ENCODE data around the gene ZNRF1. TPM values are rescaled to one million over a fixed set of nuclear protein-coding genes. Genes with fewer than 3 reads are reported as not detected.

ZNRF1 gene
- total RNA-seq, 1 experiment from 2014 or later, result 55.1 TPM

- no TSS peak for BruUV-seq (replicated peaks)
- Histone ChIP-seq H3K4me3 (ENCODE audit: low read depth, low read length, poor library complexity, severe bottlenecking) (no peak overlapping the region), H3K27me3 (replicated peaks; ENCODE audit: insufficient read depth, low read depth, low read length, poor library complexity) (no peaks in the 10 kb centered on the region), H3K27ac (ENCODE audit: low read depth, low read length, poor library complexity, severe bottlenecking) (no peak overlapping the region), H3K9me3 (ENCODE audit: low read depth, low read length, poor library complexity, severe bottlenecking) (no peaks in the 10 kb centered on the region), H3K36me3 (ENCODE audit: insufficient read depth, low read length, poor library complexity, severe bottlenecking) (no peaks in the 10 kb centered on the region), H3K4me1 (ENCODE audit: insufficient read depth, low read length, poor library complexity, severe bottlenecking) (peaks cover 5% of the 10 kb centered on the region)
- intact Hi-C loops (cut with micrococcal nuclease; ENCODE audit: unreplicated experiment), result no loop called here
- DNase-seq (ENCODE audit: low spot score), result no peak
- no peak for TF ChIP-seq CTCF (conservative IDR thresholded peaks at IDR 0.05; ENCODE audit: low read depth, low read length)
- TF ChIP-seq EZH2 (IDR thresholded peaks at IDR 0.05; ENCODE audit: borderline replicate concordance, low read depth, low read length, poor library complexity, severe bottlenecking), result no peak
- POLR2A ChIA-PET (ENCODE audit: low non-redundant PET), result no interaction called here
- CTCF ChIA-PET, result no interaction called here
These were observed 69.5 kb downstream of the ZNRF1 start for GRCh38 chr16:75068085-75069031.

- TF ChIP-seq CTCF (conservative IDR thresholded peaks at IDR 0.05; ENCODE audit: low read depth, low read length) (no peak), EZH2 (IDR thresholded peaks at IDR 0.05; ENCODE audit: borderline replicate concordance, low read depth, low read length, poor library complexity, severe bottlenecking) (no peak)
- ChIA-PET CTCF (no interaction called here), POLR2A (ENCODE audit: low non-redundant PET) (no interaction called here)
- Histone ChIP-seq H3K4me1 (ENCODE audit: insufficient read depth, low read length, poor library complexity, severe bottlenecking) (peaks cover 5% of the 10 kb centered on the region), H3K27me3 (replicated peaks; ENCODE audit: insufficient read depth, low read depth, low read length, poor library complexity) (no peaks in the 10 kb centered on the region), H3K4me3 (ENCODE audit: low read depth, low read length, poor library complexity, severe bottlenecking) (no peak overlapping the region), H3K36me3 (ENCODE audit: insufficient read depth, low read length, poor library complexity, severe bottlenecking) (no peaks in the 10 kb centered on the region), H3K27ac (ENCODE audit: low read depth, low read length, poor library complexity, severe bottlenecking) (no peak overlapping the region), H3K9me3 (ENCODE audit: low read depth, low read length, poor library complexity, severe bottlenecking) (no peaks in the 10 kb centered on the region)
- no TSS peak for BruUV-seq (replicated peaks)
- intact Hi-C loops (cut with micrococcal nuclease; ENCODE audit: unreplicated experiment), result no loop called here
- DNase-seq (ENCODE audit: low spot score), result no peak
These were observed 71.4 kb downstream of the ZNRF1 start for GRCh38 chr16:75070012-75070841.

- Histone ChIP-seq H3K36me3 (ENCODE audit: insufficient read depth, low read length, poor library complexity, severe bottlenecking) (no peaks in the 10 kb centered on the region), H3K27me3 (replicated peaks; ENCODE audit: insufficient read depth, low read depth, low read length, poor library complexity) (no peaks in the 10 kb centered on the region), H3K4me1 (ENCODE audit: insufficient read depth, low read length, poor library complexity, severe bottlenecking) (peaks cover 5% of the 10 kb centered on the region), H3K9me3 (ENCODE audit: low read depth, low read length, poor library complexity, severe bottlenecking) (no peaks in the 10 kb centered on the region), H3K4me3 (ENCODE audit: low read depth, low read length, poor library complexity, severe bottlenecking) (no peak overlapping the region), H3K27ac (ENCODE audit: low read depth, low read length, poor library complexity, severe bottlenecking) (no peak overlapping the region)
- TF ChIP-seq CTCF (conservative IDR thresholded peaks at IDR 0.05; ENCODE audit: low read depth, low read length) (no peak), EZH2 (IDR thresholded peaks at IDR 0.05; ENCODE audit: borderline replicate concordance, low read depth, low read length, poor library complexity, severe bottlenecking) (no peak)
- no peak for DNase-seq (ENCODE audit: low spot score)
- no TSS peak for BruUV-seq (replicated peaks)
- intact Hi-C loops (cut with micrococcal nuclease; ENCODE audit: unreplicated experiment), result no loop called here
- CTCF ChIA-PET, result no interaction called here
- POLR2A ChIA-PET (ENCODE audit: low non-redundant PET), result no interaction called here
These were observed 72.8 kb downstream of the ZNRF1 start for GRCh38 chr16:75071621-75072020.
